Measurements from ENCODE around the gene NUDT16L1. TPM values are rescaled to one million over a fixed set of nuclear protein-coding genes. Genes with fewer than 3 reads are reported as not detected.

Gene NUDT16L1
- total RNA-seq, 1 experiment from 2014 or later, result 21.8 TPM

DNA sequence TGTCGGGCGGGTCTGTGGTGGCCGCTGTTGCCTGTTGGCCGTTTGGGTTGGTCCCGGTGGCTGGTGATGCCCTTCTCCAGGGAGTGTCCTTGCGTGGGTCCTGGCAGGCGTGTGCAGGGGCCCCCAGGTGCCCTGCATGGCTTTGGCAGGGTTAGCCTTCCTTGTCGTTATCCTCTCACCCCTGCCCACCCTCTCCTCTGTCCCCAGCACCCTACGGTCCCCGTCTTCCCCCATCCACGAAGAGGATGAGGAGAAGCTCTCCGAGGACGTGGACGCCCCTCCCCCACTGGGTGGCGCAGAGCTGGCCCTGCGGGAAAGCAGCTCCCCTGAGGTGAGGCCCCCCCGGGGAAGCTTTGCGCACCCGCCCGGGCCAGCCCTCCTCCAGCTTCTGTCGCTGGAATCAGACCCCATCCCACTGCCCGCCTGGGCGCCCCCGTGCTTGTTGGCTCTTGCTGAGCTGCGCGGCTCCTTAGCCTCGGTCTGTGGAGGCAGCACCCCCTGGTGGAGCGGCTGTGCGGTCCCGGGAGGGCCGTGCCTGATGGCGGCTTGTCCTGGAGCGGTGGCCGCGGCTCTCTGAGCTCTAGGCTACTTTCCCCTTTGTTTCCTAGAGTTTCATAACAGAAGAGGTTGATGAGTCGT lies 10.6 kb upstream of the NUDT16L1 start:
- no peak overlapping the region for H3K27ac Mint-ChIP-seq (ENCODE audit: low read depth, unreplicated experiment)
- TF ChIP-seq CTCF (IDR thresholded peaks at IDR 0.05; ENCODE audit: unreplicated experiment), result peak; percentile 20
- H3K36me3 Mint-ChIP-seq (ENCODE audit: insufficient read depth, unreplicated experiment), result peaks cover 65% of the 10 kb centered on the region
- intact Hi-C loops (cut with micrococcal nuclease), result no loop called here
- peaks cover 15% of the 10 kb centered on the region for H3K4me1 Mint-ChIP-seq (ENCODE audit: insufficient read depth, unreplicated experiment)
- BruUV-seq (replicated peaks), result no TSS peak
- no peaks in the 10 kb centered on the region for H3K9me3 Mint-ChIP-seq (ENCODE audit: unreplicated experiment)
- no peak overlapping the region for H3K4me3 Mint-ChIP-seq (ENCODE audit: unreplicated experiment)
- DNase-seq (ENCODE audit: unreplicated experiment), result peak; percentile 49
- H3K27me3 Mint-ChIP-seq (ENCODE audit: insufficient read depth, unreplicated experiment), result no peaks in the 10 kb centered on the region
- CTCF ChIA-PET, result interaction anchor here (0.5 to 3.5 kb wide), 6 partner anchors 10 to 186 kb away, joined by 3 to 18 read pairs (median 5); partner anchors contain the start of gene MGRN1
- POLR2A ChIA-PET, result interaction anchor here (0.6 kb wide), 1 partner anchor 10 kb away, joined by 3 read pairs; the partner anchor contains the start of gene NUDT16L1

GRCh38 chr16:4683255-4684057 lies 9.9 kb upstream of the NUDT16L1 start:
- Mint-ChIP-seq H3K27ac (ENCODE audit: low read depth, unreplicated experiment) (no peak overlapping the region), H3K9me3 (ENCODE audit: unreplicated experiment) (no peaks in the 10 kb centered on the region), H3K36me3 (ENCODE audit: insufficient read depth, unreplicated experiment) (peaks cover 69% of the 10 kb centered on the region), H3K4me3 (ENCODE audit: unreplicated experiment) (no peak overlapping the region), H3K27me3 (ENCODE audit: insufficient read depth, unreplicated experiment) (no peaks in the 10 kb centered on the region), H3K4me1 (ENCODE audit: insufficient read depth, unreplicated experiment) (peaks cover 9% of the 10 kb centered on the region)
- intact Hi-C loops (cut with micrococcal nuclease), result no loop called here
- DNase-seq (ENCODE audit: unreplicated experiment), result no peak
- TF ChIP-seq CTCF (IDR thresholded peaks at IDR 0.05; ENCODE audit: unreplicated experiment), result no peak
- POLR2A ChIA-PET, result interaction anchor here (0.6 kb wide), 1 partner anchor 10 kb away, joined by 3 read pairs; the partner anchor contains the start of gene NUDT16L1
- CTCF ChIA-PET, result interaction anchor here (0.5 to 3.5 kb wide), 7 partner anchors 9 to 185 kb away, joined by 3 to 18 read pairs (median 4); partner anchors contain the start of gene MGRN1
- no TSS peak for BruUV-seq (replicated peaks)

DNA sequence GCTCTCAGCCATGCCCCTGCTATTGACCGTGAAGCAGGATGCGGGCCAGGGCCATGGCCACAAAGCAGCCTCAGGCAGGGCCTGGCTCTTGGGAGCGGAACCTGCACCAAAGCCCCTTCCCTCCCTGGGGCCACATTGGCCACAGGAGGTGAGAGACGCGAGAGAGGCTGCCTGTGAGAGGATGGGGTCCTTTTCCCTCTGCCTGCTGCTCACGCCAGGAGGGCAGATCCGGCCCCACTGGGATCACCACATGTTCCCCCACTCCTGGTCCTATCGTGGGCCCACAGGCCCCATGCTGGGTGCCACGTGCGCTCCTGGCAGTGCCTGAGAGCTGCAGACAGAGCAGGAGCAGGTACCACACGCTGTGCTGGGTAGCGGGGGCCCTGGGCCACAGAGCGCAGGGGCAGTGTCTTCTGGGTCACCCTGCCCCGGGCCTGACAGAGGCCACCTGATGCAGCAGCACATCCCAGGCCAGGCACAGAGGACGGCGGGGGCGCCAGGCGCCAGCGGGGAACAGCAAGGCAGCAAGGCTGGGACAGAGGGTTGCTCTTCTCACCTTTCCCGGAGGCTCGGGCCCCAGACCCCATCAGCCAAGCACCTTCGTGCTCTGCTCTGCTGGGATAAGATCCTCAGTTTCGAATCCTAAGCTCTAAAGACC lies 9.2 kb upstream of the NUDT16L1 start:
- Mint-ChIP-seq H3K27me3 (ENCODE audit: insufficient read depth, unreplicated experiment) (no peaks in the 10 kb centered on the region), H3K4me3 (ENCODE audit: unreplicated experiment) (no peak overlapping the region), H3K4me1 (ENCODE audit: insufficient read depth, unreplicated experiment) (peaks cover 7% of the 10 kb centered on the region), H3K27ac (ENCODE audit: low read depth, unreplicated experiment) (no peak overlapping the region), H3K36me3 (ENCODE audit: insufficient read depth, unreplicated experiment) (peaks cover 69% of the 10 kb centered on the region), H3K9me3 (ENCODE audit: unreplicated experiment) (no peaks in the 10 kb centered on the region)
- intact Hi-C loops (cut with micrococcal nuclease), result no loop called here
- no peak for DNase-seq (ENCODE audit: unreplicated experiment)
- POLR2A ChIA-PET, result interaction anchor here (0.7 to 1.3 kb wide), 2 partner anchors 10 to 68 kb away, joined by 4 read pairs; no protein-coding TSS in a partner anchor
- CTCF ChIA-PET, result interaction anchor here (0.6 kb wide), 4 partner anchors 8 to 805 kb away, joined by 3 to 4 read pairs (median 4); partner anchors contain the start of gene UBALD1
- no peak for TF ChIP-seq CTCF (IDR thresholded peaks at IDR 0.05; ENCODE audit: unreplicated experiment)
- BruUV-seq (replicated peaks), result no TSS peak

Data from MCF 10A (cell line).